Raji (cell line): Measurements from ENCODE around the gene RXRG.

Source experiments
- POLR2A ChIP-seq: IDR thresholded peaks from 2 replicates; pipeline ENCODE4 v1.6.1; 2011; ENCODE audit warnings: low read depth, low read length, control low read depth; ENCODE audit not compliant: insufficient read depth

The RXRG gene

DNA sequence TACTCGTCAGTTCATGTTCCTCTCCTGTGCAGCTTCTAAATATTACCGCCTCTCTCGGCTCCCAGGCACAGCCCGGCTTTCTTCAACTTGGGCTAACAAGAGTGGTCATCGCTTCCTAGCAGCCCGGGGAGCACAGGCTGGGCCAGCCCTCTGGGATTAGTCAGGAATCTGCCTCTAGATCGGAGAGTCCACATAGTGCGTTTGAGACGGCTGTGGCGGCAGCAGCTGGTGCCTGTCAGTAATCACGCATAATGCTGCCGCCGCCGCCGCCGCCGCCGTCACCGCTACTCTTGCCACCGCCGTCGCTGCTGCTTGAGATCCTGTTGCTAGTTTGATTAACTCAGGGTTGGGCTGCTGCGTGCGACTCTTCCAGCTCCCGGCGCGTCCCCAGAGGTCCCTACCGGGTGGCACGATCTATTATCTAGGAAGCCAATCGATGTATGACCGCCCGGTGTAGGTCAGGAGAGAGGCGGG, at the start of gene RXRG:
Gene RXRG (minus strand): TSS at position 230 of the 474 bp plus-strand sequence. CDS start 233 bp downstream, outside the sequence.
- no peak for TF ChIP-seq POLR2A

DNA sequence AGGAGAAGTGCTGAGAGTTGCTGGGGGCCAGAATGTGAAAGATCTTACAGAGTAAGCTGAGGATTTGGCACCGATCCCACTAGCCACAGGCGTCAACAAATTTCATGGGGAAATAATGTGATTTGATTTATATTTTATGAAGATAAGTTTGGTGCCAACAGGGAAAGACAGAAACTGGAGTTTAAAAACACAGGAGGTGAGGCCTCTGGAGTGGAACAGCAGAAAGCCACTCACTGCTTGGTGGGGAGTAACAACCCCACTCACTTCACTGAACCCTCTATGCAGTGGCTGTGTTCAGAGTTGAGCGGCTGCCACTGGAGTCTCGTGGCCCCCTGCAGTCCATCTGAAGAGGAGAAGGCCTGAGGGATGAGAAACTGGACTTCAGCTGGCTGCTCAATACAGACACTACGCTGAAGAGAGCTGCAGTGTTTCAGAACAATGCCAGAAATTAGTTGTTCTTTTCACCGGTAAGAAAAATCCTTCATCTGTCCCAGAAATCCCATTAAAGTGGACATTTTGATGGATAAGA, 48.0 kb upstream of the RXRG start:
- no peak for TF ChIP-seq POLR2A

DNA sequence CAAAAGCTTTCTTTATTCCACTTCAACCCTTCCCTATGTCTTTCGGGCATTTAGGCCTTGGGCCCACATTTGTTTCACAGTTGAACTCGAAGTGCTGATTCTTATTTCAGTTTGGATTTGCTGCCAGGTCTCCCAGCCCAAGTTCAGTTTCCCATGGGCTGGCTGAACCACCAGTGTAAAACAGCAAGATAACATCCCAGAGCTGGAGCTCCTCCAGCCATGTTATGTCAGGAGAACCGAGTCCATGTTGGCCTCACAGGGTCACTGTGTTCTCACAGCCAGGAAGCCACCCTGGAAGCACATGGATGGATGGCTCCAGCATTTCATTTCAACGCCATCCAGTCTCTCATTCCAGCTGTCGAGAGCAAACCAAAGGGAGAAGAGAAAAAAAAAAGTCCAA, 45.2 kb upstream of the RXRG start:
- TF ChIP-seq POLR2A, result no peak

DNA sequence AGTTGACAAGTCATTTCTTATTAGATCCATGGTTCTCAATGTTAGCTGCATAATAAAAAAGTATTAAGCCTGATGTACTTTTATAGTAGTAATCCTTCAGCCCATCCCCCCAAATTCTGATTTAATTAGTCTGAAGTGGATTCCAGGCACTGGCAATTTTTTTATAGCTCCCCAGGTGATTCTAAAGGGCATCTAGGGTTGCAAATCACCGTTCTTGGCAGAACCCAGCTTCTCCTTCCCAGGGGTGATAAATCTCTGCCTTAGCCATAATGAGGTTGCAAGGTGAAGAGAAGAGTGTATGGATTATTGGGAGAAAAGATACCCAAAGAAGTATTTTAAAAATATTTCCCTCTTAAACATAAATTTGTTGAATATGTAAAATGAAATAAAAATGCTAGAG, 43.0 kb upstream of the RXRG start:
- TF ChIP-seq POLR2A, result no peak

DNA sequence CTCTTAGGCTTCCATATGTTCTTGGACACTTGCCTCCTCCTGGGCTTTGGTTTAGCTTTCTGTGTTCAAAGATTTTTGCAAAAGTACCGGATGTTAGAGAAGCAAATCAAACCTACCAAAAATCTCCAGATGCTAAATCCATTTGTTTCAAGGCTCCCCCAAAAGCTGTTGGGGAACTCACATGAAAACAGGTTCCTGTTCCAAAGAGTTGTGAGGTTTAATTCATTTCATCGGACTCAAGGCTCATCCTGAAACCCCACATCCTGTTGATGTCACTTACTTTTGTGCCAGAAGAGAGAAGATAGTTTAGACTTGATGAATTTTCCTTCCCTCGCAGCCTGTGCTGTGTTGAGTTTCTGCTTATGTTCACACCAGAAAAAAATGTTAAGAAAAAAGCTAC, 41.7 kb upstream of the RXRG start:
- TF ChIP-seq POLR2A, result no peak

DNA sequence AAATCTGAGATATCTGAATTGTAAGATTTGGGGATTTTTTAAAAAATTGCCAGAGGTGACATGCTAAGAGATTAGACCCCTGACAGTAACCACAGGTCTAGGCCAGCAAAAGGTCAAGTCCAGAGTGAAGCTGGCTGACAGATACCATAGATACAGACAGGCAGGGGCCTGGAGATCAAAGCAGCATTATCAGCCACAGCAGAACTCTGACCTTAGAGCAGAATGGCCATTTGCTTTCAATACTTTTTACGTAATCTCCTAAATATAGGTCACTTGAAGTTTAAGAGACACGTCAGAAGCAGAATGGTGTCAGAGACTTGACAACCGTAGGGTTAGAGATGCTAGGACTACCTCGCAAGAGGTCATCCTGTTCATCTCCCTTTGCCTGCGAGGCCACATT, 40.8 kb upstream of the RXRG start:
- no peak for TF ChIP-seq POLR2A

DNA sequence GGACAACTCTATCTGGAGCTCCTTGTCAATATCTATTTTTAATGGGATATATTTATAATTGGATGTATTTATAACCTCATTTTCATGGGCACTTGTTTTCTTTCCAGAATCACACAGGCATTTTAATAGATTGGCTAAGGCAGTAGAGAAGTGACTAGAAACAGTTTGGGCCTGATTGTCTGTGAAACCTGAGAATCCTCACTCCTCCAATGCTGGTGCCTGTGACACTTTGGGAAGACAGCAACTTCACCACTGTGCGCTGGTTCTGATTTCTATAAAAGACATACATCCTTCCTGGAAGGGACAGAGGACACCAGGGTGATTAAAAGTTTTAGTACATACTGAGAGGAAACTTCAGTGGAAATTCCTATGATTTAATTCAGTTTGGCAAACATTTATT, 39.6 kb upstream of the RXRG start:
- TF ChIP-seq POLR2A, result no peak

DNA sequence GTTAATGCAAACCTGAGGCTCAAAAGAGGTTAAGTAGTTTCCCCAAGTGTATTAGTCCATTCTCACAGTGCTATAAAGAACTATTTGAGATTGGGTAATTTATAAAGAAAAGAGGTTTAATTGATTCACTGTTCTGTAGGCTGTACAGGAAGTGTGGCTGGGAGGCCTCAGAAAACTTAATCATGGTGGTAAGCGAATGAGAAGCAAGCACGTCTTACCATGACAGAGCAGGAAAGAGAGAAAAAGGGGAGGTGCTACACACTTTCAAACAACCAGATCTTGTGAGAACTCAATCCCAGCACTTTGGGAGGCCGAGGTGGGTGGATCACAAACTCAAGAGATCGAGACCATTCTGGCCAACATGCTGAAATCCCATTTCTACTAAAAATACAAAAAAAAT, 38.5 kb upstream of the RXRG start:
- no peak for TF ChIP-seq POLR2A

DNA sequence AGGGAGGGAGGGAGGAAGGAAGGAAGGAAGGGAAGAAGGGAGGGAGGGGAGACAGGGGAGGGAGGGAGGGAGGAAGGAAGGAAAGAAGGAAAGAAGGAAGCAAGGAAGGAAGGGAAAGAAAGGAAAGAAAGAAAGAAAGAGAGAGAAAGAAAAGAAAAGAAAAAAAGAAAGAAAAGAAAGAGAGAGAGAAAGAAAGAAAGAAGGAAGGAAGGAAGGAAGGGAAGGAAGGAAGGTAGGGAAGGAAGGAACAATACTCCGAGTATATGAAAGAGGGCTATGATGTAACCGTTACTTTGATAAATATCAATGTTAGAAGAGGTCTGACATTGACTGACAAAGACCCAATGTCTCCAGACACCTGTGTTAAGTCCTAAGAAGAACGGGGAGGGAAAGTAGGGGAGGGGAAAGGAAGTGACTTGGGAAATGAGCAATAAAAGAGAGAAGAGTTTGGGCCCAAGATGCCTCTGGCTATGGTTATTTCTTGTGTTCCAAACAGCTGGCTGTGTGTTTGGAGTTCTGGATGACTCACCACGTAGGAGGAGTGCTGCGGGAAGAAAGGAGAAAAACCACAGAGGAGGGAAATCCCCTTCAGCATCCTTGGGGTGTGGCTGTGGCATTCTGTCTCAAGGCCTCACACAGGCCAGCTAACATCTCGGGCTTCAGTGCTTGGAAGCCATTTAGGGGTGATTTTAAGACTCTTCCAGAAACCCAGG, 37.0 kb upstream of the RXRG start:
- TF ChIP-seq POLR2A, result no peak

DNA sequence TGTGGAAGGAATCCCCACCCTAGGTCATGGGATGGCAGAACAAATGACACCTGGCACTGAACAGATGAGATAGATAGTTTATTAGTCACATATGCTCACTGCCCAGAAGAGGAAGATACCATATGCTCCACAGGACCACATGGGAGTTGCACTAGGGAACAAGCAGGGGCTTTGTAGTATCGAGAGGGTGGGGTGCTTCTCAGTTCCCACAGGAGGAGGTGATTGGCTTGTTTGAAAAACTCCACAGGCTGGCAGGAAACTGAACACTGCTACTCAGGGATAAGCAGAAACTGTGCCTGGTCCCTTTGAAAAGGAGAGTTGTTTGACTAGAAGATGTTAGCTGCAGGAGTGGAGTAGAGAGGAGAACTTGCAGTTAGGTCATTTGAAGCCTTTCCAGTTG, 31.9 kb upstream of the RXRG start:
- no peak for TF ChIP-seq POLR2A

DNA sequence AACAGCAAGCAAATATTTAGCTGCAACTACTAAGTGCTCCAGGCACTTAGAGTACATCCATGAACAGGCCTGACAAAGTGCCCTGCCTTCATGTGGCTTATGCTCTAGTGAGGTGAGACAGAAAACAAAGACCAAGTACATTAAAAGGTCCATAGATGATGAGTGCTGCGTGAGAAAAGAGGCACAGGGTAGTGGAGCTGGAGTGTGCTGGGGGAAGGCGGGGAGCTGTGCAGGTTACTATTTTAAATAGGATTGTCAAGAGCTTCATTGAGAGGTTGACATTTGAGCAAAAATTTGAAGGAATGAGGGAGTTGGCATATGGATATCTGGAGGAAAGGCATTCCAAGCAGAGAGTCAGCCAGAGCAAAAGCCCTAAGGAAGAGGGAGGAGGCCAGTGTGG, 29.3 kb upstream of the RXRG start:
- TF ChIP-seq POLR2A, result no peak

DNA sequence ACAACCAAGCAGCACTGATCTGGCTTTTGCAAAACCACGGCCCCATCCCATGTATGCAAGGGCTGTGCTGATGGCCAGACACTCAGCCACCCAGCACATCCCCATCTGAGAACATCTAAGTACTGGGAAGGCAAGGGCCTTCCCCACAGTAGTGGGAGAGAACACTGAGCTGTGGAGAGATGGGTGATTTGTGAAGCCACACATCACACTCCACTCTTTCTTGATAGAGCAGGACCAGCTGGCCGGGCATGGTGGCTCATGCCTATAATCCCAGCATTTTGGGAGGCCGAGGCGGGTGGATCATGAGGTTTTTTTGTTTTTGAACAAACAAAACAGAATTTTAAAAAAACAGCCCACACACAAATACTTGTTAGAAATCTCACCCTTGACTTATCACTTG, 28.2 kb upstream of the RXRG start:
- no peak for TF ChIP-seq POLR2A

DNA sequence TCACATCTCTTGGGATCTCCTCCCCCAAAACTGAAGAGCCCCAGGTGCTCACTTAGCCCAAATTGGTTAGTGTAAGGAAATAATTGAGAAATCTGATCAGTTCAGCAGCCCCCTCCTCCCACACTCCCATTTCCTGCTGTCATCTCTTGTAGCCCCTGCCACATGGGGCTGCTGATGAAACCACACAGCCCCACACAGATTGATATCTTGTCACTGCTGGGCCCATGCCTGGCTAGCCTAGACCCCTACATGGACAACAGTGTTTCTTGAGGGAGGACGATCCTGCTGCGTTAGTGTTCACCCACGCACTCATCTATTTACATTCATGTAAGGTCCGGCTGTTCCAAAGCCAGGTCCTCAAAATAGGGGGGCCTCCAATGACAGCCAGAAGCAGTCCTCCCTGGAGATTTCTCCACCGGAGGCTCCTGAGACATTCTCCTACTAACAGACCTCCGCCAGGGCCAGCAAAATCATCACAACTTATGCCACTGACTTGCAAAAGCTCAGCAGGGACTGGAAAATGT, 23.9 kb upstream of the RXRG start:
- no peak for TF ChIP-seq POLR2A

DNA sequence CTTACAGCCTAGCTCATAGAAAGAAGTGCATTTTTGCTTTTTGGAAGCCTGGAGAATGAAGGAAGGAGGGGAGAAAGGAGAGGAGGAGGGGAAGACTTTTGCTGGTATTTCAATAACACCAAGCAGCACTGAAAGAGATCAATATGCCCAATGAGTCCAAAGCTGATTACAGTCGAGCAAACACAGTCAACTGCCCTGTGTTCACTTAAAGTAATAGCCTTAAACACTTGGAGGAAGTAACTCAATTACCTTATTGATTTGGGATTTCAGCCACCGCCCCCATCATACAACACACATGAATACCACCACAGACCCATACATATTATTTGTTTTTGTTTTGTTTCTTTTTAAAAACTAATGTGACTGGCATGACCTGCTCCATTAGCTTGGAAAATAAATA, 23.3 kb upstream of the RXRG start:
- no peak for TF ChIP-seq POLR2A

DNA sequence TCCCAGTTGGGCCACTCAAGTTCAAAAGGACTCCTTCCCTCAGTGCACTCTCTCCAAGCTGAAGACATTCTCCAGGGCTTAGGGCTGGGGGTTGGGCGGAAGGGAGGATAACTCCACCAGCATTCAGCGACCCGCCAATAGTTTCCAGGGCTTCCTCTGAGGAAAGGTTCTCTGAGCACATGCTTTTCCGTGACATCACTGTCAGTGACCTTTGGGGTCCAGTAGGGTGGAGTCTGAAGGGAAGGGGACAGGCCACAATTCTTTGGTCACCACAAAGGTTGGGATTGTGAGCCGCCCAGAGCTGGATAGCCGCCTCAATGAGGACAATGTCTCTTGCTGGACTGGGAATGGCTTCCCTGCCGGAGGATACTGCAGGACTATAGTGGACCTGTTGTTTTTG, 22.8 kb upstream of the RXRG start:
- TF ChIP-seq POLR2A, result no peak

DNA sequence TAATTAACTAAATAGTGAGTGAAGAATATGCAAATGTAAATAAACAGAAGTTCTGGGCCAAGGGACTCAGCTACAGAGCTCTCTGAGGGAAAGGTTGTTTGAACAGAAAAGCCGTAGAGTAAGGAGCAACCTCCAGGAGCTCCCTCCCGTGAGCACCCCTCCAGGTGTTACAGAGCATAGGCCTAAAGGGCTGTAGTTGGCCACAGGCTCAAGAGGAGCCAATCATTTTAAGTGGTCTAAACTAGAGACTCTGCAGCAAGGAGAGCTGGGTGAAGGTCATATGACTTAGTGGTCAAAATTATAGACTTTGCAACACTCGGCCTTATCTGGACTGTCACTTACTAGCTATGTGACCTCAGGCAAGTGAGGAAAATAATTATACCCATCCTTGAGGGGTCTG, 19.1 kb upstream of the RXRG start:
- no peak for TF ChIP-seq POLR2A

DNA sequence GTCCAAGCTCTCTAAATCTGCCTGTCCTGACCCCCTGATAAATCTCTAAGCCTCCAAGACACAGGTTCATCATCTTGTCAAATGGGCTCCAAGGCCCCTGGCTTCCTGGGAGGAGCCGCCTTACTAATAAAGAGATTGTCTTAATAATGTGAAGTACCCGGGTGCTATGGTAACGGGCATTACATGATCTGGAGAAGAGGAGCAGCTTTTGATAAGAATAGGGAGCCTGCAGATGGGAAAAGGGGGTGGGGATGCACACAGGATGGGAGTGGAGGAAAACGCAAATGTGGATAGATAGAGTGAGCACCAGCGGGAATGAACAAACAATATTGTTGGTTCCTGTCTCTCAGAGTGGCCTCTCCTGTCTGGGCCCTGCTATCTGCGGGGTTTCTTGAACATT, 11.9 kb upstream of the RXRG start:
- no peak for TF ChIP-seq POLR2A

DNA sequence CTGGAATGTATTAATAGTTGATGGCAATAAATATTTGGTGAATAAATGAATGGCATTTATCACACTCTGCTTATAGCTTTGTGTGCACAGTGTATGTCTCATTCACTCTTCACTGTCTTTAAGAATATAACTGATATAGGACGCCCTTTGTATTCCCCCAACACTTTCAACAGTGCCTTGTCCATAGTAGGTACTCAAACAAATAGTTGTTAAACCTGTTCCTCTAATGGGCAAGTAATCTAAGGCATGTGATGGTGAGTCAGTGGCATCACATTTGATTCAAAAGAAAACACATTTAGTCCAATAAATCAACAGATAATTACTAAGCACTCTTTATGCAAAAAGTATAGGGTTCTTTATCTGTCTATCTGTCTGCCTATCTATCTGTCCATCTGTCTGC, 11.2 kb upstream of the RXRG start:
- no peak for TF ChIP-seq POLR2A

DNA sequence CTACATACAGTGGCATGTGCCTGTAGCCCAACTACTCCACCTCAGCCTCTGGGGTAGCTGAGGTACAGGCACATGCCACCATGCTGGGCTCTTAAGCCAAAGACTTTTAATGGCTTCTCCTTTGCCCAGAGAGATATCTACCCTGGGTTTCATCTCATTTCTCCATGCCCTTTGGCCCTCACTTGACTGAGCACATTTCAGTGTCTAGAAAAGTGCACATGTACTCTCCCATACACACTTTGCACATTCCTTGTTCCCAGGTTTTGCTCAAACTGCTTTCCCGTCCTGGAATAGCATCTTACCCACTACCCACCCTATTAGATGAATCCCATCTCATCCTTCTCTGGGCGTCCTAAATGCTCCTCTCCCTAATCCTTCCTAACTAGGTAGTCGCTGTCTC, 10.2 kb upstream of the RXRG start:
- no peak for TF ChIP-seq POLR2A
